GM10248 (cell line): Measurements from ENCODE around the gene GFOD1.

Source experiments
- CTCF ChIA-PET: fragments of 300-600 bp; sonication (Branson Sonifier 250); formaldehyde crosslinking; extraction: SDS; loops from one replicate; lab custom pipeline; 2021; ENCODE audit warnings: antibody characterized with exemption; lab: Yijun Ruan, JAX
- POLR2A ChIA-PET: fragments of 350-650 bp; sonication (Branson Sonifier 250); formaldehyde crosslinking; extraction: SDS; loops from one replicate; lab custom pipeline; 2020; ENCODE audit warnings: antibody characterized with exemption; lab: Yijun Ruan, JAX
- DNase-seq: peaks from one replicate; pipeline ENCODE4 v3.0.0; 2012; ENCODE audit errors: extremely low spot score
- TF ChIP-seq, protein P1 (sequence below): IDR thresholded peaks from 2 replicates; pipeline ENCODE4 v1.5.1; 2012; ENCODE audit warnings: mild to moderate bottlenecking, low read depth; ENCODE audit errors: extremely low read depth, missing control alignments, control extremely low read depth

The GFOD1 gene

DNA sequence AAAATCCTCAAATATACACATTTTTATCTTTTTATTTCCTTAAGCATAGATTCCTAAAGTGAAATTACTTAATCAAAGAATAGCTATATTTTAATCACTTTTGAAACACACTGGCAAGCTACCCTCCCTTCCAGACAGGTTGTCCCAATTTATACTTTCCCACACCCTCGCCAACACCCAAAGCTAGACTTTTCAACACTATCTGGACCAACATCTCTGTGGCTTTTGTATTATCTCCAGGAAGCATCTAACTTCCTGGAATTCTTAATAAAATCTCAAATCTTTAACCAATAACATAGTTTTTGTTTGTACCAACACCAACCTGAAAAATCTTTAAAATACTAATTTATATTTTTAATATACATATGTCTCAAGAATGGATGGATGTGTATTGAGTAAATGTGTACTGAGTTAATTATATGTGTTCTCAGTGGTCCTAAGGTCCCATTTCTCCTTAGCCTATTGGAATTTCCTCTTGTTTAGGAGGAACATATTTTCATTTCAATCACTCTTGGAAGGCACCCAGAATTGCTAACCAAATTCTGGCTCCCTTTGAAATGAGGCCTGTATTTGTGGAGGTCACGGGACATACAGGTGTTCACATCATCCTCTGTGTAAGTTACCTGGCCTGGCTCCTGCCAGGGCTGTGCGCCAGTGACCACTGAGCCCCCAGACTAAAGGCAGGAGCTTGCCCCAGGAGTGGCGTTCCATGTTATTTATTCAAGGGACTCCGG, 17.4 kb upstream of the GFOD1 start:
- POLR2A ChIA-PET = no interaction called here
- DNase-seq = no peak
- CTCF ChIA-PET = interaction anchor here (1.0 to 1.2 kb wide), 2 partner anchors 22 to 30 kb away, joined by 3 read pairs; no protein-coding TSS in a partner anchor
- TF ChIP-seq, protein P1, sequence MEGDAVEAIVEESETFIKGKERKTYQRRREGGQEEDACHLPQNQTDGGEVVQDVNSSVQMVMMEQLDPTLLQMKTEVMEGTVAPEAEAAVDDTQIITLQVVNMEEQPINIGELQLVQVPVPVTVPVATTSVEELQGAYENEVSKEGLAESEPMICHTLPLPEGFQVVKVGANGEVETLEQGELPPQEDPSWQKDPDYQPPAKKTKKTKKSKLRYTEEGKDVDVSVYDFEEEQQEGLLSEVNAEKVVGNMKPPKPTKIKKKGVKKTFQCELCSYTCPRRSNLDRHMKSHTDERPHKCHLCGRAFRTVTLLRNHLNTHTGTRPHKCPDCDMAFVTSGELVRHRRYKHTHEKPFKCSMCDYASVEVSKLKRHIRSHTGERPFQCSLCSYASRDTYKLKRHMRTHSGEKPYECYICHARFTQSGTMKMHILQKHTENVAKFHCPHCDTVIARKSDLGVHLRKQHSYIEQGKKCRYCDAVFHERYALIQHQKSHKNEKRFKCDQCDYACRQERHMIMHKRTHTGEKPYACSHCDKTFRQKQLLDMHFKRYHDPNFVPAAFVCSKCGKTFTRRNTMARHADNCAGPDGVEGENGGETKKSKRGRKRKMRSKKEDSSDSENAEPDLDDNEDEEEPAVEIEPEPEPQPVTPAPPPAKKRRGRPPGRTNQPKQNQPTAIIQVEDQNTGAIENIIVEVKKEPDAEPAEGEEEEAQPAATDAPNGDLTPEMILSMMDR = no peak

DNA sequence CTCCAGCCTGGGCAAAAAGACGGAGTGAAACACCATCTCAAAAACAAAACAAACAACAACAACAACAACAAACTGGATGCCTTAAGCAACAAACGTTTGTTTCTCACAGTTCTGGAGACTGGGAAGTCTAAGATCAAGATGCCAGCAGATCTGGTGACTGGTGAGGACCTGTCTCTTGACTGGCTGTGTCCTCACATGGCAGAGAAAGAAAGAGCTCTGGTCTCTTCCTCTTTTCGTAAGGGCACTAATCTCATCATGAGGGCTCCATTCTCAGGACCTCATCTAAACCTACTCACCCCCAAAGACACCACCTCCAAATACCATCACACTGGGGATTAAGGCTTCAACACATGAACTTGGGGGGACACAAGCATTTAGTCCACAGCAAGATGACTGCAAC, 13.5 kb upstream of the GFOD1 start:
- TF ChIP-seq, protein P1 = no peak
- DNase-seq = no peak
- ChIA-PET POLR2A (no interaction called here), CTCF (no interaction called here)

DNA sequence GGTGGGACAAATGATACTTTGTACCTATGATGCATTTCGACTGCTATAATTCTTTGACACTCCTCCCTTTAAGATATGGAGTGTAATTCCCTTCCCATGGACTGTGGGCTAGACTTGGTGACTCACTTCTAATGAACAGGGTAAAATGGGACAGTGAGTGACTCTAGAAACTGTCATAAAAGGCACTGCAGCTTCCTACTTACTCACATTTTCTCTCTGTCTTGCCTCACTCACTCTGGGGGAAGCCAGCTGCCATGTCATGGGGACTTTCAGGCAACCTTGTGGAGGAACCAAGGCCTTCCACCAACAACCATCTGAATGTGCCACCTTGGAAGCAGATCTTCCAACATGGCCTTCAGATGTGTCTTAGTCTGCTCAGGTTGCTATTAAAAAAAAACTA, 12.9 kb upstream of the GFOD1 start:
- ChIA-PET CTCF (no interaction called here), POLR2A (no interaction called here)
- no peak for DNase-seq
- TF ChIP-seq, protein P1 = no peak

DNA sequence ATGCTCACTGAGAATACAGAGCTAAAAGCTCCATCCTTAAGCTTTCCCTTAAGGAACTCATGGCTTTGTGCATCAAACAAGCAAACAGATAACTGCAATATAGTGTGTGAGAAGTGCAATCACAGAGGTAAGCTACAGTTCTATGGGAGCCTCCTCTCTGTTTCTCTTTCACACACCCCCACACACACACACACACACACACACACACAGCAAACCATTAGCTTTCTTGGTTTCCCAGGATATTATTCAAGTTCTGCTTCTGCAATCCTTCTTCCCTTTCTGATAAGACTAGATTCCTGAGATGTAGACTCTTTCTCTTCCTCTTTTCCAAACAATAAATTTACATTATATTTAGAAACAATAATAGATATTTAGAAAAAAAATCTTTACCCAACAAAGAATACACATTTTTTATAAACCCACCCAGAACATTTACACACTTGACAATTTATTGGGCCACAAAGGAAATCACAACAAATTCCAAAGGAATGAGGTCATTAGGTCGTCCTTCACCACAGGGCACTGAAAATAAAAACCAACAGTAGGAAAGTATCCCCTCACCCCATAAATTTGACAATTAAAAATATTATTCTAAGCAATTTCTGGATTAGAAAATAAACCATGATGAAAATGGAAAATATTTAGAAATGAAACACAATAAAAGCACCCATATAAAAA, 9.3 kb upstream of the GFOD1 start:
- TF ChIP-seq, protein P1 = no peak
- POLR2A ChIA-PET = no interaction called here
- CTCF ChIA-PET = interaction anchor here (0.9 to 1.5 kb wide), 4 partner anchors 9 to 166 kb away, joined by 3 to 5 read pairs (median 4); partner anchors contain the start of genes GFOD1 and SIRT5
- DNase-seq = no peak

DNA sequence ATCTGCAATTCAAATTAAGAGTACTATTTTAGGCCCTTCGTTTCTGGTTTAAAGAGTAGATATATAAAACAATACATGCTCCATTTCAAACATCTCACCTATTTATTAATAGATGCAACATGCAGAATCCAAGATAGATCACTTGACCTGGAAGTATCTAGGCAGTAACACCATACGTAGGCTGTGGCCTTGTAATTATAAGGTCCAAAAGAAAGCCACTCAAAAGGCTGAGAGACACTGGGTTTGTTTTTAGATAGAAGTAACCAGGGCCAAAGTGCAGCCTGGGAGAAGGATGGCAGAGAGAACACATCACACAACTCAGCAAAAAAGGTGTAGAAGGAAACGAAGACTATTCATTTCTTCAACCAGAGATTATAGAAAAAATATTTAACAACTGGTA, 8.4 kb upstream of the GFOD1 start:
- POLR2A ChIA-PET = no interaction called here
- TF ChIP-seq, protein P1 = no peak
- no peak for DNase-seq
- CTCF ChIA-PET = interaction anchor here (1.1 to 1.5 kb wide), 3 partner anchors 13 to 165 kb away, joined by 3 to 5 read pairs (median 4); partner anchors contain the start of gene SIRT5

DNA sequence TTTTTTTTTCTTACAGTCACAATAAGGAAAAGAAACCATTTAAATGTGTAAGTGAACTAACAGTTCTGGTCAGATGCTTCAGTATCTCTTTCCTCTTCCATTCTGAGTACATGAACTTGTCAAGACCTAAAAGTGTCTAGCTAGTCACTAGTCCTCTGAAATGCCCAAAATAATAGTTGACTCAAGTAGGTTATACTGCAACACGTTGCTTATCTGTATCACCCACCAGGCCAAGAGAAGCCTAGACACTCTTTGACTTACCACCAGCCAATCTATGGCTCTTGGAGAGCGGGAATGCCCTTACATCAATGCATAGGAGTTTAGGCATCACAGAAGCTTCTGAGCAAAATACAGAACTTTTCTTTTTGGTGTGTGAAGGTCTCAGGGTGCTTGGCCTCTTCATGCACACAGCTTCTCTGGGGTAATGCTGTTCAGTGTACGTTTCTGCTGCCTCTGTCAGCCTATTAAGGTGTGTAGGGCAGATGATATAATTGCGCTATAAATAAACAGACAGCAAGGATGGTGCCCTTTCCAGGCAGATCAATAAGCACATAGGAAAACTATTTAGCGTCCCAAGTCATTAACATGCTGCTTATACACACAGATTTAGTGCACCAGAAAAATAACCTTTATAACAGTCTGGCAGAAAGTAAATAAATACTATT, 7.8 kb upstream of the GFOD1 start:
- no peak for DNase-seq
- TF ChIP-seq, protein P1 = no peak
- ChIA-PET CTCF (interaction anchor here (1.5 kb wide), 1 partner anchor 13 kb away, joined by 4 read pairs; no protein-coding TSS in a partner anchor), POLR2A (no interaction called here)
